T-helper 22 cell (primary cell): Measurements from ENCODE around the gene SAMSN1.

Experiments
- DNase-seq: peaks from one replicate; pipeline ENCODE4 v3.0.0-alpha.2; 2020; ENCODE audit warnings: low read depth

Gene SAMSN1

GRCh38 chr21:14484188-14485009 lies 61.7 kb downstream of the SAMSN1 start:
- DNase-seq: no peak

GRCh38 chr21:14483296-14483695 lies 62.8 kb downstream of the SAMSN1 start:
- no peak for DNase-seq

GRCh38 chr21:14482165-14482564 lies 64.0 kb downstream of the SAMSN1 start:
- DNase-seq: no peak

DNA sequence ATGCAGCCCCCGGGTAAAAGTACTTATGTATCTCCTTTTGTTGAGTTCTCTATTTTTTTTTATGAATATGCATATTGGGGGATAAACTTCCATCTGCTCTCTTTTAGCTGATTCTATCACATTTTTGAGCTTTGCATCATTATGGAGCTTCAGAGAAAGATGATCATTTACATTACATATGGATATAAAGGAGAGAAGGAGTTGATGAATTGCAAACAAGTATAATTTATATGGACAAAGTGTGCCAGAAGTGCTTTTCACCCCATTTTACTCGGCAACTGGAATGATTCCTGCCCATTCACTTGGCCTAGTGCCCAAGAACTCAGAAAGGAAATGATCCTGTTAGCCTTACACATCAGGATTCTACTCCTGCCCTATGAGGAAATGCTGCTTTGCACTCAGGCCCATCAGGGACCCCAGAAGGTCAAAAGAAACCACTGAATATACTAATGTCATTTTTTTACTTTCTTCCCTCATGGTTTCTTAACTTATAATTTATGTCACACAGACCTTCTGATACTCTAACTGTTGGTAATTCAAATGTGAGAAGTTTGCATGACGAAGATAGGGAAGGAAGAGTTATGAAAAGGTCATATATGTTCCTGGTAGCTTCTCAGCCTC lies 65.6 kb downstream of the SAMSN1 start:
- DNase-seq: no peak

DNA sequence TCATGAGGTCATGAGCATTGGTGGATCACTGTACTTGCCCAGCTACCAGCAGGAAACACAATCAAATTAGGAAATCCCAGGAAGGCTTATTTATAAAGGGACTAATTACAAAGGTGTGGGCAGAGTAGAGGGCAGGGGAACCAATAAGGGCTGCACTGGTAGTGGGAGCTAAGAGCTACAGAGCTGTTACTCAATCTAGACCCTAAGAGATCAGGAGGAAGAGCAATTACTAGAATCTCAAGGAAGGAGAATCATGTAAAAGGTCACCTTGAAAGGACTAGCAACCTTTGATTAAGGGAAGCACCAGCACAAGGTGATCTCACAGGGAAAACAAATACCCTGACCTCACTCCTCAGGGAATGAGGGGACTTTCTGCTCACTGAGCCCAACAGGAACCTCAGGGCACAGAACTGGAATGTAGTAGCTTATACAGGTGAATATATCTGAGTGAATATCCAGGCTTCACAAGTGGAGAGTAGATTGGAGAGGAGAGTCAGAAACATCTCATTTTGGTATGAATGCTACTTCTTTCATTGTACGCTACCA lies 66.8 kb downstream of the SAMSN1 start:
- no peak for DNase-seq

- DNase-seq: no peak
These were observed 68.3 kb downstream of the SAMSN1 start for GRCh38 chr21:14477841-14478240.

GRCh38 chr21:14477133-14477532 lies 69.0 kb downstream of the SAMSN1 start:
- no peak for DNase-seq

DNA sequence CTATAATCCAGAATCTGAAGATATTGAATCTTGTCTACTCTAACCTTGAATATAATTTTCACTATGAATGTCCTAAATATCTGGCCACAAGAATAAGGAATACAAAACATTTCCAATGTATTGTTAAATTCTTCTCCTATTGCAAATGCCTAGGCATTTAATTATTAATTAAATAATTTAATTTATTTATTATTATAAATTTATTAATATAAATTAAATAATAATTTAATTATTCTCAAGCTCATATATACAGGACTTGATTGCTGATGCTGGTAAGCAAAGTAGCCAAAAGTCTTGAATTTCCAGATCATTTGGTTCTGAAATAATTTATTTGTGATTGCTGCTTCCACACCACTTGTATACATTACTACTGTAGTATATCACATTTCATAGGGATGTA lies 71.1 kb downstream of the SAMSN1 start:
- DNase-seq: no peak

- DNase-seq: no peak
These were observed 76.5 kb downstream of the SAMSN1 start for GRCh38 chr21:14469641-14470040.

DNA sequence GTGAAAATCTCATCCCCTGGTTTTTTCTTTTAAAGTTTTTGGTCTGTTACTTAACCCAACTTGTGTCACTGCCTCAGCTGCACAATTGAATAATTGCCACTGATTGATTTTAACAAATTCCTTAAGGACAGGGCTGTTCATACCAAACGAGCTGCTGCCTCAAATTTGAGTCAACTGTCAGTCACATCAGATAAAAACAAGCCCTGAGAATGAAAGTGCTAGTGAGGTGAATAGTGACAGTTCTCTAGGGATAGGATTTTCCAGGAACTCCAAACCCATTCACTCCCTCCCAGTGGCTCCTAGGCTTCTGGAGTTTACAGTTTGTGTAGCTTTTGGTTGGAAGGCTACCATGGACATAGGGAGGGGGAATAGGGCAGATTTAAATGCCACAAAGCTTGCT lies 79.4 kb downstream of the SAMSN1 start:
- DNase-seq: no peak

GRCh38 chr21:14457762-14458161 lies 88.4 kb downstream of the SAMSN1 start:
- no peak for DNase-seq

- no peak for DNase-seq
These were observed 89.2 kb downstream of the SAMSN1 start for GRCh38 chr21:14456911-14457310.

DNA sequence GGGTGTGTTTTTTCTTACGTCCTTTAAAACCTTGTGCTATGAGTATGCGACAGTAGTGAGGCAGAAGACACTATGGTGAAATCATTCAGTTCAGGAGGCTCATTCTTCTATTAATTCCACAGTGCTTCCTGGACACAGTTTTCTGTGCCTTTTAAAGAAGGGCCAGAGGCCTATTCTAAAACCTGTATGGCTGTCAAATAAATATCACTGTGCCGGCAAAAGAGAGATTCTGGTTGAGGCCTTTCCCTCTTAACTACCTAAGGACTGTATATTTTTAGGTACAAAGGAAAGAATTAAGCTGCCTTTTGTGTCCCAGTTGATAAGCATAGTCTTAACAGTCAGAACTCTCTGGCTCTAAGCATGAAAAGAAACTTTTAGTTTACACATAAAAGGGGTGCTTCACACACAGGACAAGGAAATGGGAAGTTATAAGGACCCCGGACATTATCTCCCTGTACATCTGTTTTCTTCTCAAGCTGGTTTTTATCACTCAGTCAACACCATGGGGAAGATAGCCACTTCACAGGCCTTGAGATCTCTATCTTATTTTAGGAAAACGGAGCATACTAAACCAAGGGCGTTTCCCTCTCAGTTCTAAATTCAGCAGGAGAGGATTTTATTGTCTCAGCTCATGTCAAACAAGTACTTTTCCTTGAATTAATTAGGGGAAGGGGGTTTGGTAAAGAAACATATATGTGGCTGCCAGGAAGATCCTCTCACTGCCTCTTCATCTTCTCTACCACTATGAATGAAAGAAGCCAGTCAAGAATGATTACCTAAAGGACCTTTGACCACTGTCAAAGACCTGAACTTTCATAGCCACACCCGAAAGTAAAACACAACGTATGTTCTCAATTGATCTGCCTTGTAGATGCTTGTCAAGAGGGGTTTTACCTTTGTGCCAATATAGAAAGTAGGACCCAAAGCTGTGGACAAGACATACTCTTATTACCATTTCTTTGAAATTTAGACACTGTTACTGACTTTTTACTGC lies 91.8 kb downstream of the SAMSN1 start:
- DNase-seq: no peak

DNA sequence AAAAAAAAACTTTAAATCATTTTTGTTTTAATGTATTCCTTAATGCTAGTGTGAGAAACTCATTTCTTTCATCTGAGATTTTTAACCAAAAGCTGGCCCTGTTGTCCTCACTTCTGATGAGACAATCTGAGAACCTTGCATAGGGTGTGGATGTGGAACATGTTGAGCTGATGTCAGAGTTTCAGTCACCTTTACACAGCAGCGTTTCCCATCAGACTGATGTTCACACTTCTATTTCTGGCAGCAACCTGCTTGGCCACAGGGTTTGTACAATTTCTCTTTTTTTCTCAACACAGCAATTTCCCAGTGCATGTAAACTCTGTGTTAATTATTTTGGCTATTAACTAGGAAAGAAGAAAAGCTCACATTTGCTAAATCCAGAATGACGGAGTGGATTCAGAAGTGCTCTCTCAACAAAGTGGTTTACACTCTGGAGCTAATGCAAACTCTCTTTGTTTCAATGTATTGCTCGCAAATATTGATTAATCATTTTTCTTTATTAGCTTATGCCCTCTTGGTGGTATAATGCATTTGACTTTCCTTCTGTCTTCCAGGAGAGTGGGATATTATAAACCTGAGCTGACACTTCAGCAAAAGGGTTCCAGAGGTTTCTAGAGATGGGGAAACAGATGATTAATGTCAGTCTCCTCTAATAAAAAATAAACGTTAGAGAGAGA lies 92.6 kb downstream of the SAMSN1 start:
- no peak for DNase-seq

- DNase-seq: no peak
These were observed 93.3 kb downstream of the SAMSN1 start for GRCh38 chr21:14452727-14453241.

DNA sequence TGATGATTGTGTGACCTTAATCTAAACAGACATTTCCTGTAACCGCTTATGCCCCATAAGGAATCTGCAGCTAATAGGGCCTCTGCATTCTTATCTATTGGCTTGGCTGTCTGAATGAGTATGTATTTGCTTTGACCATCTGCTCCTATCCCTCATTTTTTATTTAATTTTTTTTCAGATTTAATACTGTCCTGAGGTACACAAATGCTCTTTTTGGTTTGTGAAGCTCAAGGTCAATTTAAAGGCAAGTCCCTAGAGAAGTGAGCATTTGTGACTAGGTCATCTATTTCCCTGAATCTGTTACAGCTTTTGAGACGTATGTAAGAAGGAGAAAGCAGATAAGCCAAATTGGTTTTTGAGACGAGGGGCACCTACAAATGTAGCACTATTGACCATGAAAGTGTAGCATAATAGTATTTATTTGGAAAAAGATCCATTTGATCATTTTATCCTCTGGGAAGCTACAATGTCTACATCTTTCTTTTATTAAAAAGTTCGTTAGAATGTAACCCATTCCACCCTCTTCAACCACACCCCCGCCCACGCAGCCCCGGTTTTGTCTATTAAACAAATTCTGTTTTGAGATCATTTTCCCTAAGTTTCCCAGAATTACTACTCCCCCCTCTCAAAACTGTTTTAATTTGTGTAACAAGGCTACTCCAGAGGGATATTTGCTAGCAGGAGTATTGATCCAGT lies 93.9 kb downstream of the SAMSN1 start:
- DNase-seq: no peak

- DNase-seq: no peak
These were observed 94.6 kb downstream of the SAMSN1 start for GRCh38 chr21:14451546-14451945.

GRCh38 chr21:14448784-14449183 lies 97.3 kb downstream of the SAMSN1 start:
- DNase-seq: no peak

- no peak for DNase-seq
These were observed 107.9 kb downstream of the SAMSN1 start for GRCh38 chr21:14438211-14438610.

GRCh38 chr21:14435423-14435822 lies 110.7 kb downstream of the SAMSN1 start:
- no peak for DNase-seq
